NCI-H82 treated with DMSO at 0.1 percent for 48 hours (cell line): Measurements from ENCODE around the gene CNTN1.

Experiments
- DNase-seq: peaks from one replicate; lab custom pipeline; 2025; ENCODE audit not compliant: unreplicated experiment; lab: John Stamatoyannopoulos, UW

Gene CNTN1

GRCh38 chr12:40691913-40692764 is at the start of gene CNTN1:
Gene CNTN1 (plus strand): TSS chr12:40692439.
- peak; percentile 83 for DNase-seq

DNA sequence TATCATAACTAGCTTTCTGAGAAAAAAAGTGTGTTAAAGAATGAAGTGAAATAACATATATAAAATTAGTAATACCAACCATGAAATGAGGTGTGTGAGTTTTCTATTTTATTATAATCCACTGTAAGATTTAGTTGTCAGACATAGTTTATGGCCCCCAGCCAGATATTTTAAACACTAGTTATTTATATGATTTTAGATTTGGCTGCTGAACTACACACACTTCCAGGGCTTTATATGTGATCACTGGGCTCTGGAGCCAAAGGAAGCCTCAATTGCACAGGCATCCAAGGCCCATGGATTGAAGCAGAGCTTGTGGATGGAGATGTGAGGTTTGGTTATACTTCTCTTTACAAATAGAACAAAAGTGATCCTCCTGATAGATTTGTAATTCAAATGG is 48.7 kb upstream of the CNTN1 start:
- DNase-seq = no peak

GRCh38 chr12:40643976-40644375 is 48.3 kb upstream of the CNTN1 start:
- no peak for DNase-seq

GRCh38 chr12:40644708-40645107 is 47.5 kb upstream of the CNTN1 start:
- no peak for DNase-seq

DNA sequence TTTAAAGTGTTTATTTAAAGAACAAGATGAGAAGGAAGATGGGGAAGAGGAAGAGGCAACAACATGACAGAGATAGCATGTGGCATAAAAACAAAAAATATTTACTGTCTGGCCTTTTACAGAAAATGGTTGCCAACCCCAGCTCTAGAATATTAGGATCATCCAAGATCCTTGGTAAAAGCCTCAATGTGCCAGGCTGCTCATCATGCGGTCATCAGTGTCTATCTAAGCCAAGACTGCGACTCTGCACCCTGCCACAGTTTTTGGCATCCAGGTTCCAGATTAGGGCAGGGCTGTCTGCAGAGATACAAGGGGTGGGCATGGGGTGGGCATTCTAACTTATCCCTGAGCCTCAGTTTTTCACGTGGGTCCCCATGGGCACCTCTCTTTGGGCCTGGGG is 46.9 kb upstream of the CNTN1 start:
- no peak for DNase-seq

- DNase-seq = no peak
These were observed 45.8 kb upstream of the CNTN1 start for GRCh38 chr12:40646456-40646855.

- peak; percentile 89 for DNase-seq
These were observed 45.3 kb upstream of the CNTN1 start for GRCh38 chr12:40646911-40647310.

GRCh38 chr12:40647651-40648050 is 44.6 kb upstream of the CNTN1 start:
- peak; percentile 13 for DNase-seq

DNA sequence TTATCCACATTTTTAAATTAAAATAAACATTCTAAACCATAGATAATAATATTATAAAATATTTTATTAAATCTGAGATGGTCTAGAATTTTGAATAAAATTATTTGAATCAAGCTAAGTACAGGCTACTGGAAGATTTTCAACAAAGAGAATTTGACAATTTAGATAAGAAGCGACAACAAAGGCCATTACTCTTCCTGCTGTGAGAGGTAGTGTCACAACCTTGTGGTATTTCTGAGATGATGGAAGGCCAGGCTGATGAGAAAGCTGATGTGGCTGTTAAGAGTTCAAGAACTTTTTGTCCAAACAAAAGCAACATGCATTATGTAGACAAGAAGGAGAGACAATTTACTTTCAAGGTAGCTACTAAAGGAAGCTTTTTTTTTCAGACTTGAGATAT is 43.7 kb upstream of the CNTN1 start:
- peak; percentile 22 for DNase-seq

DNA sequence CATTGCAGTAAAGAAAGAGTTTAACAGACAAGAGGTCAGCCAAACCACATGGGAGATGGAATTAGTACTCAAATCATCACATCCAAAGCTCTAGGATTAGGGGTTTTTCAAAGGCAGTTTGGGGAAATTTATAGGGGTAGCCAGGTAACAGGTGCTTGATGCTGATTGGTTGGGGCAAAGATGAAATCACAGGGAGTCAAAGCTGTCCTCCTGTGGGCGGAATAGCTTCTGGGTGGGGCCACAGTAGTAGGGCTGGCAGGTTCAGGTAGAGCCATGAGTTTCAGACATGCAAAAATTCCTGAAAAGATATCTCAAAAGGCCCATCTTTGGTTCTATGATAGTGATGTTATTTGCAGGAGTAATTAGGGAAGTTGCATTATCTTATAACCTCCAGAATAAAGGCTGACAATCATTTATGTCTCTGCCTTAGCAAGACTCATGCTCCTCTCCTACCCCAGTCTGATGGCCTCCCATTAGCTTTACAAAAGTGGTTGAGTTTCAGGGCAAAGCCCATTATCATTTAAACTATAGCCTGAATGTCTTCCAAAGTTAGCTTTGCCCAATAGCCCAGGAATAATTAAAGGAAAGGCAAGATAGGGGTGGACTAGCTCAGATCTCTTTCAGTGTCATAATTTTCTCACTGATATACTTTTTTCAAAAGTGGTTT is 42.1 kb upstream of the CNTN1 start:
- DNase-seq = no peak

DNA sequence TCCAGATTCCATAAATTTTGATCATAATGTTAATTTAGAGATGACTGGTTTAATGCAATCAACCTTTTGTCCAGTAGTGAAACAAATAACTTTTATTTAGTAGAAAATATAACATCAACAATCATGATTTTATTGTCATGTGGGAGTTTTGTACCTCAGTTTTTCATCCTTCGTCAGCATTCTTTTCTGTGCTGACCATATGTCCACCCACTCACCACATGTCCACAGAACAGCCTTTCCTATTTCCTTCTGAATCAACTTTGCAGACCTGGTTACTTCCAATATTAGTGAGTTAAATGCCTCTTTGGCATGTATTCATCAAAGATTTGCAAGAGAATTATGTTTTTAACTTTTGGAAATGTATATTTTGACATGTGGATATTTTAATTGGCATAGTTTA is 36.8 kb upstream of the CNTN1 start:
- DNase-seq = no peak

DNA sequence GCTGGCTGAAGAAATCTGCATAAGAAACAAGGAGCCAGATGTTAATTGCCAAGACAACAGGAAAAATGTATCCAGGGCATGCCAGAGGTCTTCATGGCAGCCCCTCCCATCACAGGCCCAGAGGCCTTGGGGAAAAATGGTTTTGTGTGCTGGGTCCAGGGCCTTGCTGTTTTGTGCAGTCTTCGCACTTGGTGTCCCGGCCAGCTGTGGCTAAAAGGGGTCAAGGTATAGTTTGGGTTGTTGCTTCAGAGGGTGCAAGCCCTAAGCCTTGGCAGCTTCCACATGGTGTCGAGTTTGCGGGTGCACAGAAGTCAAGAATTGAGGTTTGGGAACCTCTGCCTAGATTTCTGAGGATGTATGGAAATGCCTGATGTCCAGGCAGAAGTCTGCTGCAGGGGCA is 29.9 kb upstream of the CNTN1 start:
- no peak for DNase-seq

DNA sequence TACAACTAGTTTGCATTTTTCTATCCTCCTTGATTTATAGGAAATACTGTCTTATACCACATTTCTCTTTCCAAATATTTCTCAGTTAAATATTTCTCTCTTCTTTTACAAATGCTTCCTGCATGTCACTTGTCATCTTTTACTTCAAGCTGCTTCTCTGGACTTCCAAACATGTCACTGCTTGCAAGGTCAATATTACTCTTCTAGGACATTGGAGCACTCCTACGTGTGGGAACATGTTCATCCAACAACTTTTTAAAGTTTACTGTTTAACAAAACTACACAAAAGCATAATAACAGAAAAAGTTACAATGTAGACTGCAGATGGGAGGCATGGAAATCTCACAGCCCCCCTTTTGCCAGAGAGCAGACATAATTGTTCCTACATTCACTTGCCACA is 28.5 kb upstream of the CNTN1 start:
- DNase-seq = no peak

DNA sequence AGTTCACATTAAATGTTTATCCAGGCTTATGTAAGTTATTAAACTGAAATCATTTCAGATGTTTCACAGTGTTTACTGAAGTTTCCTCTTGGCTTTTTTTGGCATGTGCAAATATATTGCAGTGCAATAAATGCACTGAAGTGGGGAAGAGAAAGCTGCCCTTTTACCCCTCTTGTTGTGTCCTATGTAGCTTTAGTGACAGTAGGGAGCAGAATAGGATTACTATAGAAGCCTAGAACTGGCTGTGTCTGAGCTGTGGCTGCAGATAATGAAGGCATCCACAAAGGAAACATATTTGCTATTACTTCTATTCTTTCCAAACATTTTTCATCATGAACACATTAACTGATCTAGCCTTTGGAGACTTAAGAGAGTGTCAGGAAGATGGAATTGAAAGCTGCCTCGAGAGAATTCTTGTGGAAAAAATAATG is 24.1 kb upstream of the CNTN1 start:
- DNase-seq = no peak

DNA sequence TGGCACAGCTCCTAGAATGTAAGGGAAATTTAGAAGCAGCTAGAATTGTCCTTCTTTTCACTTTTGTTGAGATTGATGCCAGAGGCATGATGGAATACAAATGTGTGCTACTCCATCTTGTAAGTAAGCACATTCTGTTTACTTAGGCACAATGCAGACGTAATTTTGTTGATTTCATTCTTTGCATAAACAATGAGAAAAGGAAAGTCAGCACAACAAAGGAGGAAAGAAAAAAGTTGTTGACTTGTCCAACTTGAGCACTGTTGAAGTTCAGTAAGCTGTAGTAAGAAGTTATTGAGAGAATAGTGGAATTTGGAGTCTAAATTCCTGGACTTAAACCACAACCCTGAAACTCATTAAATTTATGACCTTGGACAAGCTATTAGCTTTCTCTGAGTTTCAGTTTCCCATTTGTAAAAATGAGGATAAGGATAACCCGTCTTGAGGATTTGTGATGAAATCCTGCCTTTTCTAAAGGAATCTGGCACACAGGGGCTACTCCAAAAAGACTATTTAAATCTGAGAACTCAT is 19.4 kb upstream of the CNTN1 start:
- no peak for DNase-seq

GRCh38 chr12:40681148-40681547 is 11.1 kb upstream of the CNTN1 start:
- DNase-seq = no peak

DNA sequence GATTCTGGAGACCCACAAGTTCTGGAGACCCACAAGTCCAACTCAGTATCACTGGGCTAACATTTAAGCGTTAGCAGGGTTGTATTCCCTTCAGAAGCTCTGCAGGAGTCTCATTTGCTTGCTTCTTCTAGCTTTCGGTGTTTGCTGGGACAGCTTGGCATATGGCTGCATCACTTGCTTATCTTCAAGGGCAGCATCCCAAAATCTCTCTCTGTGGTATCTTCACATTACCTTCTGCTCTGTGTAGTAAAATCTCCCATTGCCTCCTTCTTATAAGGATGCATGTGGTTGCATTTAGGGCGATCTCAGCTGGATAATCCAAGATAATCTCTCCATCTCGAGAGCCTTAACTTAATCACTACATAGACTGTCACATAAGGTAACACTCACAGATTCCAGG is 7.3 kb upstream of the CNTN1 start:
- DNase-seq = peak; percentile 98

- no peak for DNase-seq
These were observed 4.0 kb upstream of the CNTN1 start for GRCh38 chr12:40688085-40688725.

- DNase-seq = no peak
These were observed 2.7 kb upstream of the CNTN1 start for GRCh38 chr12:40689576-40689975.

DNA sequence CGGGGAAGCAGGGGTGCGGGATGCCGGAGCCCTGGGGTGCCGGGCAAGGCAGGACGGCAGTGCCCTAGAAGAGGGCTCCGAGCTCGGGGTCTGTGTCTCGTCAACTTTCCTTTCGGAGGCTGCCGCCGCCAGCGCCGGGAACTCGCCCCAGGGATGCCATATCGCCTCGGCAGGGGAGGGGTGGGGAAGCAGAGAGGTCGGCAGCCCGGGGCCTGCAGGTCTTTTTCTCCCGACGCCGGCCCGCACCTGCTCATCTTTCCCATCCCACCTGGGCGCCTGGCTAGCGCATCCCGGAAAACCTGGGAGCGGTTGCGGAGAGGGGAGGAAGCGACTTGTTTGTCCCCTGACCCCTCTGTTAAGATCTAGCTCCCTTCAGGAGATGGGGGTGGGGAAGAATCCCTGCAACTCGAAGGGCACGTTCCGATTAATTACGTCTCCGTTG is 547 bp downstream of the CNTN1 start:
- DNase-seq = no peak

DNA sequence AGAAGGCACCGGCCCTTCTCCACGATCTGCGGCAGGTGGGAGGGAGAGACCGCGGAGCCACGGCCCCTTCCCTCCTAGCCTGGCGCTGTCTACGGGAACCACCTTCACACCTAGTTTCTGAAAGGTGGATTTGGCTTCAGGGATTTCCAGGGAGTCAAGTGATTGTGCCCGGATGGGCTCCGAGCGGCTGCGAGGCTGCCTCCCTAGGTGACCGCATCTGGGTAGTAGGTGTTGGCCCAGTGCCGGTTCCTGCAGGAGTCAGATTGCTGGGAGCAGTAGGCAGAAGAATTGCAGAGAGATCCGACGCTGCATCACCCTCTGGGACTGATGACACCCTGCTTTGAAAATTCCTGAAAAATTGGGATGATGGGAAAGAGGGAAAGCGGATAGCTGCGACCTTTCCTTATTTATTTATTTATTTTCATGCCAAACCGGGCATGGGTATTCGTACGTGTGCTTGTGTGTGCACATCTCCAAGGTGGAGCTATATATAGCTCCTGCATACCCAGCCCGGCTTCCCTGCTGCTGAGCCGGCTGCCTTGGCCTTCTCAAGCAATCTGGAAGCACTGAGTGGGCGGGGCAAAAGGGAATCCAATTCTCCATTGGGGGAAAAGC is 1.1 kb downstream of the CNTN1 start:
- DNase-seq = peak; percentile 66
